Astrocyte of the spinal cord (primary cell): Measurements from ENCODE around the gene CELSR1.

Experiments
- DNase-seq: peaks from one replicate; pipeline ENCODE4 v3.0.0; 2011; ENCODE audit warnings: low read depth, low spot score
- H3K4me3 ChIP-seq: 2 replicates; pipeline ENCODE4 v1.5.1; 2011; ENCODE audit warnings: low read depth, mild to moderate bottlenecking, low read length, moderate library complexity
- CTCF ChIP-seq: IDR thresholded peaks from 2 replicates; pipeline ENCODE4 v1.5.1; 2012; ENCODE audit warnings: low read depth, mild to moderate bottlenecking, low read length, inconsistent platforms
- in situ Hi-C: cut with HindIII; loops from 2 replicates; pipeline ENCODE4 v1.10.0; 2017; ENCODE audit warnings: low sequenced_read_pairs

CELSR1 gene

GRCh38 chr22:46584081-46584921 is 46.9 kb upstream of the CELSR1 start:
- in situ Hi-C loops = no loop called here
- peak; percentile 73 for DNase-seq
- TF ChIP-seq CTCF = no peak
- no peak overlapping the region for H3K4me3 ChIP-seq

- in situ Hi-C loops = no loop called here
- no peak for TF ChIP-seq CTCF
- DNase-seq = no peak
- H3K4me3 ChIP-seq = no peak overlapping the region
Measured at GRCh38 chr22:46583571-46583970, 46.2 kb upstream of the CELSR1 start.

GRCh38 chr22:46582281-46582933 is 45.0 kb upstream of the CELSR1 start:
- in situ Hi-C loops = no loop called here
- H3K4me3 ChIP-seq = no peak overlapping the region
- no peak for DNase-seq
- TF ChIP-seq CTCF = no peak

- in situ Hi-C loops = no loop called here
- no peak for DNase-seq
- H3K4me3 ChIP-seq = no peak overlapping the region
- no peak for TF ChIP-seq CTCF
Measured at GRCh38 chr22:46581538-46582244, 44.3 kb upstream of the CELSR1 start.

- in situ Hi-C loops = no loop called here
- DNase-seq = no peak
- H3K4me3 ChIP-seq = no peak overlapping the region
- TF ChIP-seq CTCF = no peak
Measured at GRCh38 chr22:46580940-46581537, 43.6 kb upstream of the CELSR1 start.

- no peak for TF ChIP-seq CTCF
- H3K4me3 ChIP-seq = no peak overlapping the region
- no peak for DNase-seq
- in situ Hi-C loops = no loop called here
Measured at GRCh38 chr22:46579751-46580449, 42.5 kb upstream of the CELSR1 start.
